Fibroblast of upper back skin (primary cell): ENCODE results near the gene FGF2.
"Not testable (repeated sequence)": the region's sequence is repeated elsewhere in the genome, so short reads cannot be mapped to it uniquely, and the experiment has no call there.

Experiments used
- DNase-seq: peaks from one replicate; pipeline ENCODE4 v3.0.0-alpha.2; 2013

The FGF2 gene

DNA sequence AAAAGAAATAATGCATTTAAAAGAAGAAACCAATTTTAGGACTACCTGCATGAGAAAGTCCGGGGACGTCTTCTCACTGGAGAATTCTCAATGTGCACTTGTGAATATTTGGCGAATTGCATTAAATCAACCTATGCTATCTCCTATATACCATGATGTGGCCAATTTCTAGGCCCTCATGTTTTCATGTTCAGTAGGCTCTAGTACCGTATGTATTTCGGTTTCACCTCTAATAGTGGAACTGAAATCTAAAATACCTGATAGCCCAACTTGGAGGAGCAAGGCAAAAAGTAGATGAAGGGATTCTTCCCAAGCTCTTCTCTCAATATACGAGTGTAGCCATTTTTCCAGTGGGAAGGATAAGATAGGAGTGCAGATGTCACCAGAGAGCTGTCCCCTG, 11.4 kb upstream of the FGF2 start:
- DNase-seq, result no peak

DNA sequence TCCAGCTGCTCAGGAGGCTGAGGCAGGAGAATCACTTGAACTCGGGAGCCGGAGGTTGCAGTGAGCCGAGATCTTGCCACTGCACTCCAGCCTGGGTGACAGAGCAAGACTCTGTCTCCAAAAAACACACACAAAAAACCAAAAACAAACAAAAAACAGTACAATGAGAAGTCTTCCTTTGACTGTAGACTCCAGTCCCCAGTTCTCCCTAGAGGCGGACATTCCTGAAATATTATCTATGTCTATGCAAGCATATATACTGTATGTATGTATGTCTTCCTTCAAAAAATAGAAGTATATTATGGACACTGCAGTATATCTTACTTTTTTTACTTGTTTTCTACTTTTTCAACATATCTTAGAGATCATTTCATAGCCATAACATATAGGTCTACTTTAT, 10.2 kb upstream of the FGF2 start:
- DNase-seq, result no peak

DNA sequence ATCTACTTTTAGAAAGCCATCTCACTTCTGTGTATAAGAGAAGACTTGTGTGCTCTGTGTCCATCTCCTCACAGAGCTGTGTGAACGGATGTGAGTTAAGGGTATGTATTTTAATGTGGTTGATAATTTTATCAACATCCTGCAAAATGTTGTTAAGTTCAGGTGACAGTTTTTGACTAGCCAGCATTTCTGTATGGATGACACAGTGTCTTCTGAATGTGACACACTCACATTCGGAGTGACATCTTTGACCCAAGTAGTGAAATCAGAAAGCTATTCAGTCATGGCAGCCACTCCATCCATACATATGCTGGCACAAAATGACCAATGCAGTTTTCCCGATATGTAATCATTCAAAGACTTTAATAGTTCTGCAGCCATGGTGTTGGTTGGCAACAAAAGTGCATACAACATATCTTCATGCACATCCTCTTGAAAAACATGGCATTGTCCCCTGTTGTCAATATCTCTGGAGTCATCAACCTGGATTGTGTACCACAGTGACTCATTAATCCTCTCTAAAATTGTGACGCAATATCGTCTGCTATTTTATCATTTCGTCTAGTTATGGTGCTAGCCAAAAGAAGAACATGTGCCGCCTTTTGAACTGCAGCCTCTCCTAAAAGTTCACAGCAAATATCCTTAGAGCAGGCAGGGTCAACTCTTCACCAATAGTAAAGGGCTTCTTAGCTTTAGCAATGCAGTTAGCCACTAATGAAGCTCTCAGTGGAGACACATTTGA, 6.8 kb upstream of the FGF2 start:
- peak; percentile 72 for DNase-seq

DNA sequence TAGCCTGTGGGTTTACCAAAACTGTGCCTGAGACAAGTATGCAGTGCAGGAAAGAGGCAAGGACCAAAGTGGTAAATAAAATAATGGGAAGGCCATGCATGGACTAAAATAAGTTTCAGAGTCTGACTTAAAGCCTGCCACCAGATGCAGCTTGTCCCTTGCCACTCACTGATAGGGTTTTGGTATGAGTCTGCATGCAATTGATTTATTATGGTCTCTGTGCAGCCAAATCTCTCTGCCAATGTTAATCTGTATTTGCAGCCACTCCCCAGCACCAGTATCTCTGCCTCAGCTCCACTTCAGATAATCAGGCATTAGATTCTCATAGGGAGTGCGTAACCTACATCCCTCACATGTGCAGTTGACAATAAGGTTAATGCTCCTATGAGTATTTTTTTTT, 5.5 kb upstream of the FGF2 start:
- no peak for DNase-seq

DNA sequence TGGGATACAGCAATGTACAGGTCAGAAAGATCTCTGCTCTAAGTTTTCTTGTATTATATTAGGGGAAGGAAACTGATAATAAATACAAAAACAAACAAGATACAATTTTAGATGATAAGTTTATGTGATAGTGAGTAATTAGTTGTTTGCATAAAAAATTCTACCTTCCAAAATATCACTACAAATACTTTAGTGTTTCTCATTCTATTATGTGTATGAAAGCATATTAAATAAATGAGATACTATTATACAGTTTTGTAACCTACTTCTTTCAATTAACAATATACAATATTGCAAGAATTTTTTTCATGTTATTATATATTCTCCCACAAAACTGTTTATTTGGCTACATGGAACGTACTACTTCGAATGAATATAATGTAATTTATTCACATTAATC, 4.2 kb upstream of the FGF2 start:
- DNase-seq, result no peak

DNA sequence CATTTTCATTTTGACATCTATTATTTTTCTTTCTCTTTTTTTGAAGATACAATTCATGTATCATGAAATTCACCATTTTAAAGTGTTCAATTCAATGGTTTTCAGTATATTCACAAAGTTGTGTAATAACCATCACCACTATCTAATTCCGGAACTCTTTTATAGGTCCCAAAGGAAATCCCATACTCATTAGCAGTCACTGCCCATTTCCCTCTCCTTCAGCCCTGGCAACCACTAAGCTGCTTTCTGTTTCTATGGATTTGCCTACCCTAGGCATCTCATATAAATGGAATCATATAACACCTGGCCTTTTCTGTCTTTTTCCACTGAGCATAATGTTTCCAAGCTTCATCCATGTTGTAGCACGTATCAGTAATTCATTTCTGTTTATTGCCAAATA, 3.2 kb upstream of the FGF2 start:
- no peak for DNase-seq

DNA sequence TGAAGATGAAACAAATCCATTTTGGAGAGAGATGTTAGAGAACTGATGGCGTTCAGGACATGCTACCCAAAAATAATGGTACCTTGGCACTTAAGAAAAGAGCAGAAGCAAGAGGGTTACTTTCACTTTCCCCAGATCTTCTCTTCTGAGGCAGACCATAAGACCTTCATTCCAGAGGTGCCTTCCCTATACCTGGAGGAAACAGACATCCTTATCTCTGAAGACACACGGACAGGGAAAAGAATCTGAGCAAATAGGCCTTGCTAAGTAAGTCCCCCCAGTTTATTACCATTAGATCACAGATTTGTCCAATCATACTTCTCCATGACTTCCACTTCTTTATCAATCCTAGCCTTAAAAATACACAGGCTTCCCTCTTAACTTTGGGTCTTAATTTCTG, 2.0 kb upstream of the FGF2 start:
- no peak for DNase-seq

DNA sequence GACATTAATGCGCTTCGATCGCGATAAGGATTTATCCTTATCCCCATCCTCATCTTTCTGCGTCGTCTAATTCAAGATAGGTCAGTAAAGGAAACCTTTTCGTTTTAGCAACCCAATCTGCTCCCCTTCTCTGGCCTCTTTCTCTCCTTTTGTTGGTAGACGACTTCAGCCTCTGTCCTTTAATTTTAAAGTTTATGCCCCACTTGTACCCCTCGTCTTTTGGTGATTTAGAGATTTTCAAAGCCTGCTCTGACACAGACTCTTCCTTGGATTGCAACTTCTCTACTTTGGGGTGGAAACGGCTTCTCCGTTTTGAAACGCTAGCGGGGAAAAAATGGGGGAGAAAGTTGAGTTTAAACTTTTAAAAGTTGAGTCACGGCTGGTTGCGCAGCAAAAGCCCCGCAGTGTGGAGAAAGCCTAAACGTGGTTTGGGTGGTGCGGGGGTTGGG, 528 bp upstream of the FGF2 start:
- DNase-seq, result no peak

DNA sequence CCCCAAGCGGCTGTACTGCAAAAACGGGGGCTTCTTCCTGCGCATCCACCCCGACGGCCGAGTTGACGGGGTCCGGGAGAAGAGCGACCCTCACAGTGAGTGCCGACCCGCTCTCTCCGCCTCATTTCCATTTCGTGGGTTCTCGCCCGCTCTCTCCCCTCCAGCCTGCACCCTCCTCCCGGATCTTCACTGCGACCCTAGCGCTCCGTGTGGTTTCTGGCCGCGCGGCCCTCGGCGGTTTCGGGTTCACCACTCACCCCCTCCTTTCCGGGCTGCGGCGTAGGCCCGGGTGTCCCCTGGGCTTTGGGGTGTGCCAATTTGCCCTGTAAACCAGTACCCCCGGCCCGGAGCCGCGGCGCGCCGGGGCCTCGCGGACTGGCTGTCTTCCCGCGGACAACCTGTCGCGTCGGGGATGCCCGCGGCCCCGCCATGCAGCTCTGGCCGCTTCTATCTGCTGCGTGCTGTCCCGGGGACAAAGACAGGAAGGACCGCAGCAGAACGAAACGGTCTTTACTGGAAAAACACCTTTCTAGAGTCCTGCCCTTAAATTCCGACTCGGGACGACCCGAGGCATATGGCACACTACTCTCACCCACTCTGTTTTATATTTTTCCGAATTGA, 737 bp downstream of the FGF2 start:
- DNase-seq, result peak; percentile 53

DNA sequence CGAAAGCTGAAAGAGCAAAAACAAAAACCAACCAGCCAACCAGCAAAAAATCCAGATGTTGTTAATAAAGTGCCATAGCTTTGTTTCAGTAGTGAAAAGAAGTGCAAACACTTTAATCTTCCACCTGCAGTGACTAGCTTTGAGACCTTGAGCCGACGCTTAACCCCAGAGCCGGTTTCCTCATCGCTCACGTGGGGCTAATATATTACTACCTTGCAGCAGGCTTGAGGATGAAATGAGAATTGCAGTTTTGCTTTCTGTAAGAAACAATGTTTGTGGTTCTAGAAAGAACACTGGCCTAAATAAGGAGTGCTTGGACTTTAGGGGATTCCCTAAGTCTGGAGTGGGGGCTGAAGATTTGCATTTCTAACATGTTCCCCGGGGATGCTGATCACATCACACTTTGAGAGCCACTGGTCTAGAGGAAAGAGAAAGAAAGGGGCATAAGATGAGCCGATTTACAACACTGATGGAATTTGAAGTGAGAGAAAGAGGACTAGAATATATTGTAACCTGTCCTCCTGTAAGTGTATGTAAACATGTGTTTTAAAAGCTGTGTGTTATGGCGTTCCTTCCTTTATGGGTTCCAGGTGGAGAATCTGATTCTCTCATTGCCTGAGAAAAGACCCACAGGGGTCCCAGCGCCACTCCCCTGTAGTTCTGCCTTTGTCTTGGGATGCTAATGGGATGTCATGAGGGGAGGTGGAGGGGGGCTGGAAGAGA, 1.4 kb downstream of the FGF2 start:
- peak; percentile 56 for DNase-seq

DNA sequence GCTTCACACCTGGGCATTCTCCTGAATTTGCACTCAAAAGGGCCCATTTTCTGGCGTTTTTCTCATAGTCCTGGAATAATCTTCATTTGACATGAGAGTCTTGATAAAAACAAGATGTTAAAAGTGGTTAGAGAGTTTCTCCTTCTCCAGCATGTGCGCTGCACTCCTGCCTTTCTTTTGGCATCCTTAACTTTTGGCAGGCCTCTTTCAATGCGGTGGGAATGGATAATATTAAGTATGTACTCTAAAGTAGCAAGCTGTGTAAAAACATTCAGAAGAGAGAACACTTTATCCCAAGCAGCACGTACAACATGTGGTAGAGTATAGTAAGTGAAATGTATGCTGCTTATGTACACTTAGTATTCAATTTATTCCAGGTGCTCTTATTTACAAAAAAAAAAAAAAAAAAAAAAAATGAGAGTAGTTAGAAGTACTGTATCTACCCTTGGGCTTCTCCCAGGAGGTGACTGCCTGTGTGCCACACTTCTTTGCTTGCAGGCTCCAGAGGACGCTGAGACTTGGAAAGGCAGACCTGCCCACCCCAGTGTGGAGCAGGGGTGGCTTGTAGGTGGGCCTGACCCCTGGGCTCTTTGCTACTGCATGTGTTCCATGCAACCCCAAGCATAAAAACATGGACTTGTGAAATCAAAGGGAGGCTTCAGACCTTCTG, 3.9 kb downstream of the FGF2 start:
- DNase-seq, result peak; percentile 81

DNA sequence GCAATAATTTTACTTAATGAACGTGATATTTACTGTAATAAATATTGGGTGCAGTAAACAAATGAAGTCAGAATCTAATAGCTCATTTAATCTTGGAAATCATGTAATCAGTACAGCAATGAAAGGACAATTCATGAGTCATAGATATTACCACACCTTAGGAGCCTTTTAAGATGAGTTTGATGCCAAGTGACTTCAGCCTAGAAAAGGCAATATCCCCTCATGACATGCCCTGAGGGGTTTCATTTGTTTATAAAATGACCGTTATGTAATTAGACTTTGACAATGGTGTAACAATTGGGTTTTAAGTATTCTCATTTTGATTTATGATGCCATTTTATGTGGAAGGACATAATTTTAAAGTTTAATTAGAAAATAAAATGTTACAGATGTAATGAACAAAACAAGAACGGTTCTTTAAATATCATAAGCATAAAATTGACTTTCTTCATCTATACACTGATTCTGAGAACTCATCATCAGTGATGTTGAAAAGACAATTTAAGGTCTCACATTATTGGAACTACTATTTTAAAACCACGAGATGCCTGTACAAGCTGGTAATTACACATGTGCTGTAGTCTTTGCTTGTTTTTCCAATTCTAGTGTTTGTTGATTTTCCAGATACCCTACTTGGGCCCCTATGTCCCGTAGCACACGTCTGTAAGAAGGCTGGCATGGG, 5.0 kb downstream of the FGF2 start:
- no peak for DNase-seq

DNA sequence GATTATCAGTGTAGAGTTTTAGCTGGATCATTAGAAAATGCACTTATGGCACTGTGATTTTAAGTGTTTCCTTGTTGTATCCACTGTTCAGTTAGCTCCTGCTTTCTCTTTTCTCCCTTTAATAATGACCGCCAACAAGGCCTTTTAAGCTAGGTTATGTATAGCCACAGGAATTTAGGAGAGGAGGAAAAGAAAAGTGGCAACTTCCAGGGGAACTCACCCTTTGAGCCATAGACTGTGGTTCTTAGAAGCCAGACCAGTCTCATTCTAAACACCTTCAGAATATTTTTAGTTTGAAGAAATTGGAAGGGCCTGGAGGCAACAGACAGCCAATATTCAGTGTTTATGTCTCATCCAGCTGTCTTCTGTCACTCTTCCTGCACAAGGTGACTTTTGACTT, 6.1 kb downstream of the FGF2 start:
- DNase-seq, result peak; percentile 38

DNA sequence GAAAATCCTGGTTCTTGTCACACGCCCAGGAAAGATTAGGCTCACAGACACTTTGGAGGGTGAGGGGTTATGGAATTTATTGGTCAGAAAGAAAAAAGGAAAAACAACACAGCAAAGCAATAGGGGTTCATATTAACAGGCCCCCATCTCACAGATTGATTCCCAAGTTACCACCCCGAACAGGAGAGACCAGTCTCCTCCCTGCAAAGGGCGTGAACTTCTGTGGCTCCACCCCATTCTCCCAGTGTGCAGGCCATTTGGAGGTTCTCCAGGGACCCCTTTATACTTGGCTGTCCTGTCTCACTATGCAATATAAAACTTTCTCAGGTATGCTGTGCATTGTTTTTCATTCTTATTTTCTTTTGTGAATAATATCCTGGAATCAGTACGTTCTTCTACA, 7.4 kb downstream of the FGF2 start:
- no peak for DNase-seq

DNA sequence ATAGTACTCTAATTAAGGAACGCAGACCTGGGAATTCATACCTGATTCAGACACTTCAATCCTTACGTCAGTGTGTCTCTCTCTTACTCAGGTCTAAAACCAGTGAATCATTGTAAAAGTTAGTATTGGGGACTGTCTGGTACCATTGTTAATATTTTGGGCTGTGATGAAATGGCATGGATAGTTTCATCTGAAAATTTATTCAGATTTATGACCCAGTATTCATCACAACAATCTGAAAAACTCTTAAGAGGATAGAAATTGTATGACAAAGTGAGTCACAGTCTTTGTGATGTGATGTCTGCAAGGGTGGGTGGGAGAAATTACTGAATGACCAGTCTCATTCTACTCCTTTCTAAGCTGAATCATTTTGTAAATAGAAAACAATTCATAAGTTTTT, 10.3 kb downstream of the FGF2 start:
- no peak for DNase-seq

DNA sequence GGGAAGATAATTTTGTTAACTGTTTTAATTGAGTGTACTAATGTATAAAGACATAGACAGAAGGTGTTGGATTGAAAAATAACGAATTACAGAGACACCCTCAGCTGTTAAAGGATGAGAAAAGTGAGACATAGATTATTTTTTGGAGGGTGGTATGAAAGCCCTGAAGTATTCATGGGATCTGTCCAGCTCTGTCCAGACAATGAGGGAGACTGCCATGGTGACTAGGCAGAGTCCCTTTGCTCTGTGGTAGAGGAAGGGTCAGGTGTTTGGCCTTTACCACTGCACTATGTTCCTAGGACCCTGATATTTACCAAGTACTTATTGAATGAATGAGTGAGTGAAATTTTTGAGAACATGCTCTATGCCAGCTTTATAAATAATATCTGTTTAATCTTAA, 11.4 kb downstream of the FGF2 start:
- no peak for DNase-seq

DNA sequence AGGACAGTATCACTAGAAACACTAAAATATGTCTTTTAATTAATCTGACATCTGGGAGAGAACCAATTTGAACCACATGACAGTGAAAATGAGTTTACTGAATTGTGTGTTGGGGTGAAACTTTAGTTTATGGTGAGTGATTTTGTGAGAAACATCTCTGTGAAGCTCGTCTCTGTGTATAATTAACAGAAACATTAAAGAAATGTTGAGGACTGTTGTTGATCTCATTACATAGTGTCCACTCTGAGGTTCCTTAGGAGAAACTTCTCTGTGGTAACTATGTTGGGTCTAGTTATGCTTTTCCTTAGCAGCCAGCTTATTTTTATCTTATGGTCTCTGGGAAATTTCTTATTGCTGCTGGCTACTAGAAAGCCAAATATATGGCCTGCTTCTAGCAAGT, 15.8 kb downstream of the FGF2 start:
- no peak for DNase-seq

DNA sequence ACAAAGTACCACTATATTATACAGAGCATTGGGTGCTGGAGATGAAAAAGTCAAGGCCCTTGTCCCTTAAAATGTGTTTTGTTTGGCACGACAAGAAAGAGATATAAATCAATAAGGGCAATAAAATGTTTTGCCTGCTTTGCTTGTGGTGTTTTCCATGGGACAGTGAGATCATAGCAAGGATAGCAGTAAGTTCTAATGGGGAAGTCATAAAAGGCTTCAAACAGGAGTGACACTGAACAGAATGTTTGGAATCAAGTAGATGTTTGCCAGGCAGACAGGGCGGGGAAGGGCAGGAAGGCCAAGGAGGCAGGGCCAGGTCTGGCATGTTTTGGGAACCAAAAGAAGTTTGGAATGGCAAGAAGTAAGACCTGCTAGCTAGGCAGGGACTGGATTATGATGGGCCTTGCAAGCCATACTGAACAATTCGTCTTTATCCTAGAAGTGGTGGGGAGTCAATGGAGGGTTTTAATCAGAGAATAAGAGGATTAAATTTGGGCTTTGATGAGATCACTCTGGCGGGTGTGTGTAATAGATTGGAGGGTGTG, 16.4 kb downstream of the FGF2 start:
- no peak for DNase-seq

DNA sequence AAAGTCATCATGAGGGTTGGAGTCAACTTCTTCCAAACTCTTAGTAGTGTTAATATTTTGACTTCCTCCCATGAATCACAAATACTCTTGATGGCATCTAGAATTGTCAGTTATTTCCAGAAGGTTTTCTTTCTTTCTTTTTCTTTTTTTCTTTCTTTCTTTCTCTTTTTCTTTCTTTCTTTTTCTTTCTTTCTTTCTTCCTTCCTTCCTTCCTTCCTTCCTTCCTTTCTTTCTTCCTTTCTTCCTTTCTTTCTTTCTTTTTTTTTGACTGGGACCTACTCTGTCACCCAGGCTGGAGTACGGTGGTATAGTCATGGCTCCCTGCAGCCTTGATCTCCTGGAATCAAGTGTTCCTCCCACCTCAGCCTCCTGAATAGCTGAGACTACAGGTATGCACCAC, 17.8 kb downstream of the FGF2 start:
- not testable (repeated sequence) for DNase-seq

DNA sequence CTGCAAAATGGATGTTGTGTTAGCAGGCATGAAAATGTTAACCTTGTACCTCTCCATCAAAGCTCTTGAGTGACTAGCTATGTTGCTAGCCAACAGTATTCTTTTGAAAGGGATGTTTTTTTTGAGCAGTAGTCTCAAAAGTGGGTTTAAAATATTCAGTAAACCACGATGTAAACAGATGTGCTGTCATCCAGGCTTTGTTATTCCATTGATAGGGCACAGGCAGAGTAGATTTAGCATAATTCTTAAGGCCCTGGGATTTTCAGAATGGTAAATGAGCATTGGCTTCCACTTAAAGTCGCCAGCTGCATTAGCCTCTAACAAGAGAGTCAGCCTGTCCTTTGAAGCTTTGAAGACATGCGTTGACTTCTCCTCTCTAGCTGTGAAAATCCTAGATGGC, 18.4 kb downstream of the FGF2 start:
- DNase-seq, result no peak

DNA sequence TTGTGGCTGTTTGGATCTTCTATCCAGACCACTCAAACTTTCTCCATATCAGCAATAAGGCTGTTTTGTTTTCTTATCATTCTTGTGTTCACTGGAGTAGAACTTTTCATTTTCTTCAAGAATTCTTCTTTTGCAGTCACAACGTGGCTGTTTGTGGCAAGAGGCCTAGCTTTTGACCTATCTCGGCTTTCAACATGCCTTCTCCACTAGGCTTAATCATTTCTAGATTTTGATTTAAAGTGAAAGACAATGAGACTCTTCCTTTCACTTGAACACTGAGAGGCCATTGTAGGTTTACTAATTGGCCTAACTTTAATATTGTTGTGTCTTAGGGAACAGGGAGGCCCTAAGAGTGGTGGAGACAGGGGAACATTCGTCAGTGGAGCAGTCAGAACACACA, 19.1 kb downstream of the FGF2 start:
- DNase-seq, result no peak

DNA sequence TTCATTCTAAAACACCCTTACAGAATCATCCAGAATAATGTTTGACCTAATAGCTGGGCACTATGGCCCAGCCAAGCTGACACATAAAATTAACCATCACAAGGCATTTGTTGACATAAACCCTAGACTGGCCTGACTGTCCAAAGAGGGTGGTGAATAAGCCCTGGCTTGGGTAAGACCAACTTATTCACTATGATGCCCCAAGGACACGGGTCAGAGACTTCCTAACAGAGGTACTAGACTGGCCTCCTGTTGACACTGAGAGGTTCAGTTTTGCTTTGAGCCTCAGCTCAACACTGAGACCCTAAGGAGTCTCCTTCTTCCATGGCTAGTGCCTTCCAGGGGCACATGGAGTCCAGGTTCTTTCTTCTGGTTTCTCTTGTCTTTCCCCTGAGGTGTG, 21.3 kb downstream of the FGF2 start:
- DNase-seq, result no peak

DNA sequence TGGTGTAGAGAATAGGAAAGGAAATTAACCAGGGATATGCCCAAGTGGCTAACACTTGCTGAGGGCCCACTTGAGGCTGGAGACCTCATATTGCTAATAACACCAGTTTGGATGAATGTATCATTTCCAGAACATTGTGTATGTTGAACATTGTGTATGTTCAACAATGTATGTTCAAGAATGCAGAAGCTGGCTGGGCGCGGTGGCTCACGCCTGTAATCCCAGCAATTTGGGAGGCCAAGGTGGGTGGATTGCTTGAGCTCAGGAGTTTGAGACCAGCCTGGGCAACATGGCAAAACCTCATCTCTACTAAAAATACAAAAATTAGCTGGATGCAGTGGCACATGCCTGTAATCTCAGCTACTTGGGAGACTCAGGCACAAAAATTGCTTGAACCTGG, 23.2 kb downstream of the FGF2 start:
- not testable (repeated sequence) for DNase-seq
